ENCODE measurements around the gene COL28A1. TPM values are rescaled to one million over a fixed set of nuclear protein-coding genes. Genes with fewer than 3 reads are reported as not detected.

COL28A1 gene
- not detected in 2 replicates for total RNA-seq

GRCh38 chr7:7535691-7536090 lies at the start of gene COL28A1:
TSS of gene COL28A1 (minus strand) at chr7:7535873. CDS start at chr7:7532875, 2,998 bp downstream.

GRCh38 chr7:7566651-7567611 lies 31.3 kb upstream of the COL28A1 start, which contains the start of gene MIOS:
TSS of gene MIOS (plus strand) at chr7:7566884. CDS start at chr7:7572476, 5,592 bp downstream.

Other genes starting within 250 kb of the COL28A1 start
- 25.8 and 32.8 TPM in 2 replicates for gene MIOS, start 31.0 kb upstream of the COL28A1 start, total RNA-seq
- 13.5 and 15.1 TPM in 2 replicates for gene UMAD1, start 104.9 kb upstream of the COL28A1 start, total RNA-seq
- gene RPA3, start 182.7 kb upstream of the COL28A1 start, total RNA-seq = 9.2 and 15.7 TPM in 2 replicates